CD8-positive, alpha-beta memory T cell (primary cell): Measurements from ENCODE around the gene NISCH. TPM values are rescaled to one million over a fixed set of nuclear protein-coding genes. Genes with fewer than 3 reads are reported as not detected.
A peak's percentile ranks its signal among the peaks of the same experiment; 100 is the strongest.

ENCODE experiments used
- CTCF ChIA-PET: fragments of 350-600 bp; sonication (Branson Sonifier 250); formaldehyde crosslinking; loops from one replicate; lab custom pipeline; 2021; ENCODE audit warnings: antibody characterized with exemption; lab: Charles Lee
- POLR2A ChIA-PET: fragments of 350-600 bp; sonication (Branson Sonifier 250); formaldehyde crosslinking; loops from one replicate; lab custom pipeline; 2021; ENCODE audit warnings: antibody characterized with exemption; lab: Charles Lee
- DNase-seq, 5 donors: peaks; one replicate each; pipeline versions ENCODE4 v3.0.0 to v3.0.0-alpha.2; 2020 to 2022; ENCODE audit warnings: mixed read lengths in 1 of 5
- H3K27ac ChIP-seq: one replicate; pipeline ENCODE4 v1.7.0; 2013; ENCODE audit warnings: low read depth, mild to moderate bottlenecking, low read length, moderate library complexity
- H3K27me3 ChIP-seq: 2 replicates; pipeline ENCODE4 v1.7.0; 2013; ENCODE audit warnings: low read length, mild to moderate bottlenecking; ENCODE audit not compliant: insufficient read depth, poor library complexity, severe bottlenecking
- H3K36me3 ChIP-seq: 2 replicates; pipeline ENCODE4 v1.7.0; 2013; ENCODE audit warnings: mild to moderate bottlenecking, low read length, moderate library complexity; ENCODE audit not compliant: insufficient read depth
- H3K4me1 ChIP-seq: 2 replicates; pipeline ENCODE4 v1.7.0; 2013; ENCODE audit warnings: mild to moderate bottlenecking, low read length, moderate library complexity; ENCODE audit not compliant: insufficient read depth
- H3K4me3 ChIP-seq: 2 replicates; pipeline ENCODE4 v1.7.0; 2013; ENCODE audit warnings: mild to moderate bottlenecking, low read length
- H3K9me3 ChIP-seq: 2 replicates; pipeline ENCODE4 v1.7.0; 2013; ENCODE audit warnings: mild to moderate bottlenecking, low read length
- H3K27ac Mint-ChIP-seq, 8 donors: one replicate each; pipeline ENCODE4 v1.8.0; 2020 to 2021; ENCODE audit warnings: mixed read lengths in 8 of 8, mild to moderate bottlenecking in 6 of 8, inconsistent platforms in 3 of 8, moderate library complexity in 3 of 8
- H3K27me3 Mint-ChIP-seq, 2 donors: one replicate each; pipeline ENCODE4 v1.8.0; 2020 to 2021; ENCODE audit warnings: mixed read lengths in 2 of 2, mild to moderate bottlenecking in 1 of 2, moderate library complexity in 1 of 2
- H3K36me3 Mint-ChIP-seq, 3 donors: one replicate each; pipeline ENCODE4 v1.8.0; 2020 to 2021; ENCODE audit warnings: mixed read lengths in 3 of 3, inconsistent platforms in 1 of 3, mild to moderate bottlenecking in 1 of 3
- H3K4me1 Mint-ChIP-seq, 3 donors: one replicate each; pipeline ENCODE4 v1.8.0; 2020 to 2021; ENCODE audit warnings: mixed read lengths in 3 of 3, inconsistent platforms in 1 of 3, mild to moderate bottlenecking in 1 of 3
- H3K4me3 Mint-ChIP-seq, 7 donors: one replicate each; pipeline ENCODE4 v1.8.0; 2020 to 2021; ENCODE audit warnings: mixed read lengths in 7 of 7, mild to moderate bottlenecking in 6 of 7, moderate library complexity in 4 of 7, inconsistent platforms in 2 of 7
- H3K9me3 Mint-ChIP-seq, 5 donors: one replicate each; pipeline ENCODE4 v1.8.0; 2020 to 2022; ENCODE audit warnings: mixed read lengths in 5 of 5, mild to moderate bottlenecking in 3 of 5, moderate library complexity in 2 of 5, inconsistent platforms in 1 of 5
- polyA plus RNA-seq: library from polyadenylated mRNA; unstranded; fragments of 300-500 nt; fragmentation: Illumina TruSeq; gene quantifications from one replicate; pipeline ENCODE4 v1.2.3, GENCODE V29; 2021
- total RNA-seq, 2 experiments: library from RNA; stranded (reverse); gene quantifications; one replicate each; pipeline ENCODE4 v1.2.3, GENCODE V29; 2021

The NISCH gene
- total and polyA plus RNA-seq, 3 experiments from 2014 or later: 31.6 to 66.2 (median 65.7) TPM

DNA sequence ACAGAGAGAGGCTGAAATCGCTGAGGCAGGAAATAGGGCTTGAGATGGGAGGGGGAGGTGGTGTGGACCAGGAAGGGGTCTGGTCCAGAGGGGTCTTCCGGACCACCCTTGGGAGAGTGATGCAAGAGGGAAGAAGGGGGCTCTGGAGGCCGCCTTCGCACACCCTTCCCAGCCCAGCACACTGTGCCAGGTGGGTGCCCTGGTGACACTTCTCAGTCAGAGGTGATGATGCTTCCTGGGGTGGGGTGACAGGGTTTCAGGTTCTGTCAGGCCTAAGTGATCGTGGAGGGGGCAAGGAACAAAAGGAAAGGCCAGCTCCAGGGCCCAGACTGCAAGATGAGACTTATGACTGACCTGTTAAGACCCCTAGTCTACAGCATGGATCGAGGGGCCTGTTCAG, 23.2 kb upstream of the NISCH start:
- H3K27me3 Mint-ChIP-seq: peaks cover 0 to 1% of the 10 kb centered on the region in 2 donors
- POLR2A ChIA-PET: no interaction called here
- H3K27ac ChIP-seq: no peak overlapping the region

DNA sequence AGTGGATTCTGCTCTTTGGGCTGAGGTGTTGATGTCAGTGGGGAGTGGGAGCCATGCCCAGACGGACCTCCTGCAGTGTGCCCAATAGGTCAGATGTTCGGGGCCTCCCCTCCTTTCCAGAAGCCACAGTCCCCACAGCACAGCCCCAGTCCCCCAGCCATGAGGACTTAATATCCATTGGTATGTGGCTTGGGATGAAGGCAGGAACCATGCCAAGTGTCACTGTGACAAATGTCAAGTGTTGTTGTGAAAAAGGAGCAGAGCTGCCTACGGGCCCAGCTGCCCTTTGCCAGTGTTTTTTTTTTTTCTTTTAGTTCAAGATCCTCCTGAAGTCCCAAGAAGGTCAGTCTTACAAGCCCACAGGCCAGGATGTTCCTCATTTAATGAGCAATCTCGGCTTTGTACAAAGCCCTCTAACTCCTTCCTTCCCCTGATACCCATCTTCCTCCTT, 22.7 kb upstream of the NISCH start:
- Mint-ChIP-seq H3K9me3 (no peaks in the 10 kb centered on the region), H3K36me3 (no peaks in the 10 kb centered on the region), H3K27ac (peak overlapping the region in 3 of 8 donors; percentile 13 to 30 (median 28)), H3K27me3 (peaks cover 0 to 1% of the 10 kb centered on the region in 2 donors), H3K4me3 (no peak overlapping the region), H3K4me1 (peaks cover 3 to 9% (median 5%) of the 10 kb centered on the region in 3 donors)
- CTCF ChIA-PET: interaction anchor here (1.0 kb wide), 2 partner anchors 14 to 16 kb away, joined by 3 to 4 read pairs; no protein-coding TSS in a partner anchor
- no peaks in the 10 kb centered on the region for H3K36me3 ChIP-seq
- POLR2A ChIA-PET: no interaction called here
- DNase-seq: no peak
- H3K4me3 ChIP-seq: no peak overlapping the region
- H3K9me3 ChIP-seq: no peaks in the 10 kb centered on the region
- H3K4me1 ChIP-seq: no peaks in the 10 kb centered on the region
- no peaks in the 10 kb centered on the region for H3K27me3 ChIP-seq
- H3K27ac ChIP-seq: no peak overlapping the region

More for the DNA sequence above, 23.2 kb upstream of the NISCH start:
- Mint-ChIP-seq H3K4me1 (peaks cover 3 to 9% (median 5%) of the 10 kb centered on the region in 3 donors), H3K27ac (peak overlapping the region in 2 of 8 donors; percentile 7 to 13), H3K36me3 (no peaks in the 10 kb centered on the region), H3K9me3 (no peaks in the 10 kb centered on the region), H3K4me3 (no peak overlapping the region)
- H3K27me3 ChIP-seq: no peaks in the 10 kb centered on the region
- no peaks in the 10 kb centered on the region for H3K36me3 ChIP-seq
- CTCF ChIA-PET: interaction anchor here (1.0 to 1.3 kb wide), 3 partner anchors 14 to 20 kb away, joined by 4 to 5 read pairs (median 4); no protein-coding TSS in a partner anchor
- H3K4me1 ChIP-seq: no peaks in the 10 kb centered on the region
- no peak overlapping the region for H3K4me3 ChIP-seq
- DNase-seq: no peak
- no peaks in the 10 kb centered on the region for H3K9me3 ChIP-seq

DNA sequence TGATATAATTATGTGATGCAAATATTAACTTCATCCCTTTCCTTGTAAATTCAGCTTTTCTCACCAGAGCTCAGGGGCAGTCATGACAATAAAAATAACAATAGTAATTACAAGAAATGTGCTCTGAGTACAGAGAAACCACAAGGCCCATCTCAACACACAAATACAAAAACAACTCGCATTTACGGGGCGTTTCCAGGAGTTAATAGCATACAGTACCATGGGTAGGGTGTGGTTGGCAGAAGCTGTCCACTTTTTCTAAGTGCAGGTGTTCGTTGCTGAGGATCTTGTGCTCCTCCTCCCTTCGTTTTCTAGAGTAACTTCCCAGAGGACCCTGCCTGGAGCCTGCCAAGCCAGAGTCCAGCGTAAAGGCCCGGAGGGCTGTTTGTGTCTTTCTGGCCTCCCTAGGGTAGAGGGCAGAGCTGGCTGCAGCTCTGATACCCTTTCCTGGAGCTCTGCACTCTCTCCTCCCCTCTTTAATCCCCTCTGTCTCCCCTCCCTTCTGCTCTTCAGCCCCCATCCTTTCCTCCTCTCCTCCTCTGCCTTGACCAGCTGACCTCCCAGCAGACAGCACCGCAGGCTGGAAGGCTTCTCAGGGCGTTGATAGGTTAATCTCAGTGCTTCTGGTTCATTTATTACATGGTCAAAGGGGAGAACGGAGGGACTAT, 21.9 kb upstream of the NISCH start:
- no peak overlapping the region for H3K4me3 ChIP-seq
- H3K9me3 ChIP-seq: no peaks in the 10 kb centered on the region
- Mint-ChIP-seq H3K4me1 (peaks cover 3 to 9% (median 5%) of the 10 kb centered on the region in 3 donors), H3K4me3 (no peak overlapping the region), H3K27me3 (peaks cover 0 to 1% of the 10 kb centered on the region in 2 donors), H3K9me3 (no peaks in the 10 kb centered on the region), H3K36me3 (no peaks in the 10 kb centered on the region), H3K27ac (peak overlapping the region in 4 of 8 donors; percentile 1 to 30 (median 16))
- H3K27me3 ChIP-seq: no peaks in the 10 kb centered on the region
- no peaks in the 10 kb centered on the region for H3K36me3 ChIP-seq
- H3K4me1 ChIP-seq: no peaks in the 10 kb centered on the region
- CTCF ChIA-PET: interaction anchor here (1.0 to 1.4 kb wide), 2 partner anchors 12 to 15 kb away, joined by 3 to 4 read pairs; partner anchors contain the start of gene SEMA3G
- DNase-seq: no peak
- POLR2A ChIA-PET: no interaction called here
- H3K27ac ChIP-seq: no peak overlapping the region

DNA sequence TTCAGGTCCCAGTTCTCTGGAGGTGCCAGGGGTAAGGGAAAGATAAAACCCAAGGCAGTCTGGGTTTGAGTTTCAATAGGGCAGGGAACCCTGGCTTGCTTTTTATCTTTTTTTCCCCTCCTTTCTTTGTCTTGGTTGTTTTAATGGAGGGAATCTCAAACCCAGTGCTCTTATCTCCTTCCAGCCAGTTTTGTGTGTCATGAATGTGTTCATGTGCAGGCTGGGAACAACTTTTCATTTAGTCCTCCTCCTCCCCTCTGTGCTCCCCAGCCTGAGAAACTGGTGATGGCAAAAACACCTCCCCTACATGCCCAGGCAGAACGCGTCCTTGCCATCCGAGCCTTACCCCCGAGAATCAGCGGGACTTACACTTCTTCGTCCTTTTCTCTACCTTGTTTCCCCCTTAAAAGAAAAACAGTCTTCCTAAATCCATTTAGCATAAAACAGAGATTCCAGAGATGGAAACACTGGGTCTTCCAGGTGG, 21.4 kb upstream of the NISCH start:
- POLR2A ChIA-PET: no interaction called here
- no peaks in the 10 kb centered on the region for H3K9me3 Mint-ChIP-seq

DNA sequence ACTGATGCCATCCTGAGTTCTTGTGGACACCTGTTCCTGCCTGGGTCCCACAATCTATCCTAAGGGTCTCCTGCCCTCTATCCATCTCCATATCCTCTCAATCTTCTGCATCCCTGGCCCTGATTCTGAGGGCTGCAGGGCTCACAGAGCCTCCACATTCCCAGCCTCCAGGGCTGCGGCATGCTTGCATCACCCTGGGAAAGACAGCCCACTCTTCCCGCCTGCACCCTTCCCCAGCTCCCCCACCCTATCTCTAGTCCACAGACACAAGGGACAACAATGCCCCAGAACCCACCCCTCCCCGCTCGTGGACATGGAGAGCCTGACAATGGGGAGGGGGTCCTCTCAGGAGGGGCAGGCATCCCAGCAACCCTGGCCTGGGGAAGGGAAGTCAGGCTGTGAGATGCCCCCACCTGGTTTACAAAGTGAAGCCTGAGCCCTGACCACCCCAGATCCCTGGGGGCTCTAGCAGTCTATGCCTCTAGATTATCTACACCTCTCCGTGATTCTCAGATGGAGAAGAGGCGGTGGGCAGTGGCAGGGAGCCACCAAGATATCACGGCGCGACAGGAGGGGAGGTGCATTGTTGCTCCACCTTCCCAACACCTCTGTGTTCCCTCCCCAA, 20.8 kb upstream of the NISCH start:
- Histone ChIP-seq H3K9me3 (no peaks in the 10 kb centered on the region), H3K4me3 (no peak overlapping the region), H3K4me1 (no peaks in the 10 kb centered on the region), H3K36me3 (no peaks in the 10 kb centered on the region), H3K27ac (no peak overlapping the region), H3K27me3 (no peaks in the 10 kb centered on the region)
- peak overlapping the region in 2 of 8 donors; percentile 37 to 82 for H3K27ac Mint-ChIP-seq
- ChIA-PET POLR2A (no interaction called here), CTCF (interaction anchor here (1.4 kb wide), 1 partner anchor 11 kb away, joined by 4 read pairs; the partner anchor contains the start of gene SEMA3G)
- H3K27me3 Mint-ChIP-seq: no peaks in the 10 kb centered on the region
- H3K4me3 Mint-ChIP-seq: no peak overlapping the region
- H3K4me1 Mint-ChIP-seq: peaks cover 3 to 9% (median 5%) of the 10 kb centered on the region in 3 donors
- no peaks in the 10 kb centered on the region for H3K9me3 Mint-ChIP-seq
- H3K36me3 Mint-ChIP-seq: no peaks in the 10 kb centered on the region
- no peak for DNase-seq

More for the DNA sequence above, 21.4 kb upstream of the NISCH start:
- peaks cover 3 to 9% (median 5%) of the 10 kb centered on the region in 3 donors for H3K4me1 Mint-ChIP-seq
- H3K27me3 Mint-ChIP-seq: peaks cover 0 to 1% of the 10 kb centered on the region in 2 donors
- Histone ChIP-seq H3K27me3 (no peaks in the 10 kb centered on the region), H3K36me3 (no peaks in the 10 kb centered on the region), H3K27ac (no peak overlapping the region), H3K4me3 (no peak overlapping the region), H3K9me3 (no peaks in the 10 kb centered on the region), H3K4me1 (no peaks in the 10 kb centered on the region)
- H3K4me3 Mint-ChIP-seq: no peak overlapping the region
- CTCF ChIA-PET: interaction anchor here (1.0 to 1.4 kb wide), 2 partner anchors 11 to 14 kb away, joined by 3 to 4 read pairs; partner anchors contain the start of gene SEMA3G
- no peaks in the 10 kb centered on the region for H3K36me3 Mint-ChIP-seq
- no peak for DNase-seq
- H3K27ac Mint-ChIP-seq: peak overlapping the region in 2 of 8 donors; percentile 37 to 82

DNA sequence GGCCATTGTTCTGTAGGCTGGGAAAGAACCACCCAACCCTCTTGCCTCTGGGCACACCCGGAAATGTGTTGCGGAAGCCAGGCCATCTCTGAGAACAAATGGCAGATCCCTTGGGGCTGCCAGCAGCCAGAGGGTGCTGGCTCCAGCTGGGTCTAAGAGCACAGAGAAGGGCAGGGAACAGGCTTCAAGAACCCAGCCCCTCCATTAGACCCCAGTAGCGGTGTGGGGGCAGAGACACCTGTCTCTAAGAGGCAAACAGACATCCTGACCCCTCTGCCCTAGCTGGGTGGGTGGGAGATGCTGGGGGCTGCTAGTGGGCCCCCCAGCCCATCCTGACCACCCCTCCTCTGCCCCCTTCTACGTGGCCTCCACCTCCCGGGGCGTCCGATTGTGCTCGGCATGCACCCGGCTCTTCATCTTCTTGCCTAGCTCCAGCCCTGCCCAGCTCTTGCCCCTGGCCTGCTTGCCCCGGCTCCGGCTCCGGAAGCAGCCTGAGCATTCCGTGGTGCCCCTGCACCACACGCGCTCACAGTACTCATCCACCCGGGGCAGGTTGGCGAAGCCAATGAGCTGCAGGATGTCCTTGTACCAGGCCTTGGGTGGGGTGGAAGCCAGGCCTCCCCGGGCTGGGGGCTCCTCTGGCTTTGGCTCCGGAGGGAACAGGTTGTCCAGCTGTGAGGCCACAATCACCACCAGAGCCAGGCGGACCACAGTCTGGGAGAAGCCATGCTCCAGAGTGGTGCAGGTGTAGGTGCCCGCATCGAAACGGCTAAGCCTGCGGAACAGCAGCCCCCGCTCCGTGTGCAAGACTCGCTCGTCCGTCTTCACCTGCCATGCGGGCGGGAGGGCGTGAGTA, 19.9 kb upstream of the NISCH start:
- no peak for DNase-seq
- Mint-ChIP-seq H3K27ac (no peak overlapping the region), H3K4me1 (peaks cover 3 to 9% (median 5%) of the 10 kb centered on the region in 3 donors), H3K27me3 (no peaks in the 10 kb centered on the region), H3K4me3 (no peak overlapping the region), H3K9me3 (no peaks in the 10 kb centered on the region), H3K36me3 (no peaks in the 10 kb centered on the region)
- Histone ChIP-seq H3K4me3 (no peak overlapping the region), H3K9me3 (no peaks in the 10 kb centered on the region), H3K27ac (no peak overlapping the region), H3K36me3 (no peaks in the 10 kb centered on the region), H3K4me1 (no peaks in the 10 kb centered on the region), H3K27me3 (no peaks in the 10 kb centered on the region)
- CTCF ChIA-PET: no interaction called here
- POLR2A ChIA-PET: no interaction called here

DNA sequence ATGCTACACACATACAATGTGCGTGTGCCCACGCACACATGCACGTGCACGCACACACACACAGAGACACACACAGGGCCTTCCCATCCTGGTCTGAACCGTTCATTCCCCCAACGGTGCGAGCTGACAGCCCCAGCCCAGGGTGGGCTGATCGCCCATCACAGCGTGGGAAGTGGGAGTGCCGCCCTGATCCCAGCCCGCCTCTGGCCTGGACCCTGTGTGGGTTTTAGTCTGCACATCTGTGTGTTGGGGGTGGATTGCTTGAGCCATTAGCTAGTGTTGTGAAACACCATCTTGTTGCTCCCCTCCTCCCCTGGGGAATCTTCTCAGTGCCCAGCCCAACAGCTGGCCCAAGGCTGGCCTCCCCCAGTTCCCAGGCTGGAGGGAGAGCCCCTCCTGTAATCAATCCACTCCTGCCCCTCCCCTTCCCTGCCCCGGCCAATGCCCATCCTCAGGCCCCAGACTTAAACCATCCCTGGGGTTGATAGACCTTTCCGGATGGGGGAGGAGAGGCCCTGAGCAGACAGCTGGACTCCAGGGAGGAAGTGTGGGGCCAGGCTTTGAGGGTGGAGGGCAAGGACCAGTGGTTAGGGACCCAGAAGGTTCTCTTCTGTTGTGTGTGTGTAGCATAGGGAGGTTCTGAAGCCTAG, 18.8 kb upstream of the NISCH start:
- Histone ChIP-seq H3K4me3 (no peak overlapping the region), H3K27me3 (no peaks in the 10 kb centered on the region), H3K9me3 (no peaks in the 10 kb centered on the region), H3K36me3 (no peaks in the 10 kb centered on the region), H3K4me1 (no peaks in the 10 kb centered on the region), H3K27ac (no peak overlapping the region)
- DNase-seq: no peak
- Mint-ChIP-seq H3K27ac (no peak overlapping the region), H3K4me3 (no peak overlapping the region), H3K9me3 (no peaks in the 10 kb centered on the region), H3K4me1 (peaks cover 3 to 9% (median 5%) of the 10 kb centered on the region in 3 donors), H3K36me3 (no peaks in the 10 kb centered on the region), H3K27me3 (no peaks in the 10 kb centered on the region)
- ChIA-PET CTCF (no interaction called here), POLR2A (no interaction called here)
